Activated T-cell treated with anti-CD3 and anti-CD28 coated beads, Interleukin-2, amount 50 U/mL, for 4 hours (primary cell): ENCODE data around the gene USP49. TPM values are rescaled to one million over a fixed set of nuclear protein-coding genes. Genes with fewer than 3 reads are reported as not detected.
"Not testable (repeated sequence)": the region's sequence is repeated elsewhere in the genome, so short reads cannot be mapped to it uniquely, and the experiment has no call there.

Source experiments
- ATAC-seq, 2 donors: fragments of 200-7000 bp; cut with Tn5 transposase; one replicate each; pipeline ENCODE4 v1.10.0; 2021
- DNase-seq: peaks from one replicate; pipeline ENCODE4 v3.0.0-alpha.2; 2020
- H3K27me3 Mint-ChIP-seq: one replicate; pipeline ENCODE4 v1.8.0; 2021; ENCODE audit warnings: low read depth, mixed read lengths
- H3K36me3 Mint-ChIP-seq: one replicate; pipeline ENCODE4 v1.8.0; 2022; ENCODE audit warnings: mixed read lengths; ENCODE audit not compliant: insufficient read depth
- H3K4me1 Mint-ChIP-seq: one replicate; pipeline ENCODE4 v1.8.0; 2021; ENCODE audit warnings: low read depth, mixed read lengths
- H3K4me3 Mint-ChIP-seq: one replicate; pipeline ENCODE4 v1.8.0; 2021; ENCODE audit warnings: mild to moderate bottlenecking, moderate library complexity, mixed read lengths
- H3K9me3 Mint-ChIP-seq: one replicate; pipeline ENCODE4 v1.8.0; 2021; ENCODE audit warnings: mixed read lengths
- total RNA-seq, 3 donors: library from RNA; stranded (reverse); gene quantifications; one replicate each; pipeline ENCODE4 v1.2.1, GENCODE V29; 2021

Gene USP49
- total RNA-seq, 3 donors from 2014 or later = 3.7 to 4.5 (median 4.4) TPM

DNA sequence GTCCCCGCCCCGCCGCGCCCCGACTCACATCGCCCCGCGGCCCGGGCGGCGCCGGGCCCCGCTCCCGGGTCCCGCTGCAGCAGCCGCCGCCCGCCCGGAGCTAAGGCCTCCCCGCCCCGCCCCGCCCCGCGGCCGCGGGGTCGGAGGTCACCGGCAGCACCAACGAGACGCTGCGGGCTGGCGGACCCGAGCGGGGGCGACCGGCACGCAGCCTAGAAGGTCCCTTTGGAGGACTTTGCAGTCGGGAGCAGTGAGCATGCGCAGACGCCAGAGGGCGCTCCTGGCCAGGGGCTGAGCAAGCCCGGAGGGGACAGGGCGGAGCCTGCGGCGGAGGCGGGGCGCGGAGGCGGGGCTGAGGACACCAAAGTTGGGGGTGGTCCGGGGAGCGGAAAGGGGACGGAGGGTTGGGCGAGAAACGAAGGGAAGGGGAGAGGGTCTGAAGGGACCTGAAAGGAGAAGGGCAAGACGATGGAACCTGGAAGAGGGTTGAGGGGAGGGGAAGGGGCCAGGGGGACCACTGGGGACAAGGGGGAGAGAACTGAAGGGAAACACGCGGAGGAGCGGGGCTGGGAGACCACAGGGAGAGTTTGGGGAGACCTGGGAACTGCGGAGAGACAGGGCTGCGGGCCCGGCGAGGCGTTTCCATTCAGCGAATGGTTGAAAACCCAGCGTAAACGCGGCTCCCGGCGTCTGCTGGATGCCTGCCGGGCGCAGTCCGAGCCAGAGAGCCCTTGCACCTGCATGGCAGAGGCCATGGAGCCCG, 115.2 kb downstream of the USP49 start, which contains the start of gene FRS3:
Gene FRS3, minus strand, starts transcription at position 113 of the 763 bp plus-strand sequence. CDS start 2,913 bp downstream, outside the sequence.
- peak within 1 kb of the TSS; percentile 89 for H3K4me3 Mint-ChIP-seq
- H3K4me1 Mint-ChIP-seq = peaks cover 18% of the 10 kb centered on the region
- H3K9me3 Mint-ChIP-seq = no peaks in the 10 kb centered on the region
- H3K27me3 Mint-ChIP-seq = peaks cover 6% of the 10 kb centered on the region
- DNase-seq = peak; percentile 100
- ATAC-seq = peak; percentile 95 to 98
- H3K36me3 Mint-ChIP-seq = peaks cover under 1% of the 10 kb centered on the region

DNA sequence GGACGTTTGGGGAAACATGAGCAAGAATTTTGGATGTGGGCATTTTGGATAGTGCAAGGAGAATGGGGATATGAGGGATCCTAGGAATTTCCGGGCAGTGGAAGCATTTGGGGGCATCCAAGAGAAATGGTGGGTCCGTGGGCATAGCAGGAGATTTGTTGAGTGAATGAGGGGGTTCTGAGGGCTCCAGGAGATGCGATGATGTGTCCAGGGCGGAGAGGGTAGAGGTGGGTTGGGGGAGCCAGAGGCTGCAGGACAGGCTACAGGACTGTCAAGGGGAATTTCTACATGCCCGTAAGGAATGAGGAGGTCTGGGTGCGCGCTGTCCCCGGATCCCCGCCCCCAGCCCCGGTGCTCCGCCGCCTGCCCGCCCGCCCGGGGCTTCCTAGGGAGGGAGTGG, 115.8 kb downstream of the USP49 start:
- H3K9me3 Mint-ChIP-seq = no peaks in the 10 kb centered on the region
- H3K4me3 Mint-ChIP-seq = peak overlapping the region; percentile 89
- H3K27me3 Mint-ChIP-seq = peaks cover 6% of the 10 kb centered on the region
- H3K36me3 Mint-ChIP-seq = peaks cover 5% of the 10 kb centered on the region
- peaks cover 18% of the 10 kb centered on the region for H3K4me1 Mint-ChIP-seq
- ATAC-seq (no peak), DNase-seq (no peak)

DNA sequence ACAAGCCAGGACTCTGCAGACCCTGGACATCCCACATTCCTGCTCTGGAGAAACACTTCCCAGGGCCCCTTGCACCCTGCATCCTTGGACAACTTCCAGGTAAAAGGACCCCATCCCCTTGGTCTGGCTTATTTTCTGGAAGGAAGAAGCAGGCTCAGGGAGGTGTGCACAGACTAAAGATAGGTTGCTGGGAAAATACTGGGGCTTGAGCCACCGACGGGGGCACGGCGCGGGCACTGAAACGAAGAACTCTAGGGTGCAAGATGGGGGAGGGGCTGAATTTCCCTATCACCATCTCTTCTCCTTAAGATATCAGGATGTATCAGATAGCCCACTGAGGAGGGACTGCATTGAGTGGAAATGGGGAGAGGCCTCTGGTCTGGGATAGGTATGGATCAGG, 116.3 kb downstream of the USP49 start:
- no peak for ATAC-seq
- H3K27me3 Mint-ChIP-seq = peaks cover 6% of the 10 kb centered on the region
- peaks cover 8% of the 10 kb centered on the region for H3K36me3 Mint-ChIP-seq
- peak overlapping the region; percentile 89 for H3K4me3 Mint-ChIP-seq
- no peak for DNase-seq
- no peaks in the 10 kb centered on the region for H3K9me3 Mint-ChIP-seq
- H3K4me1 Mint-ChIP-seq = peaks cover 18% of the 10 kb centered on the region

DNA sequence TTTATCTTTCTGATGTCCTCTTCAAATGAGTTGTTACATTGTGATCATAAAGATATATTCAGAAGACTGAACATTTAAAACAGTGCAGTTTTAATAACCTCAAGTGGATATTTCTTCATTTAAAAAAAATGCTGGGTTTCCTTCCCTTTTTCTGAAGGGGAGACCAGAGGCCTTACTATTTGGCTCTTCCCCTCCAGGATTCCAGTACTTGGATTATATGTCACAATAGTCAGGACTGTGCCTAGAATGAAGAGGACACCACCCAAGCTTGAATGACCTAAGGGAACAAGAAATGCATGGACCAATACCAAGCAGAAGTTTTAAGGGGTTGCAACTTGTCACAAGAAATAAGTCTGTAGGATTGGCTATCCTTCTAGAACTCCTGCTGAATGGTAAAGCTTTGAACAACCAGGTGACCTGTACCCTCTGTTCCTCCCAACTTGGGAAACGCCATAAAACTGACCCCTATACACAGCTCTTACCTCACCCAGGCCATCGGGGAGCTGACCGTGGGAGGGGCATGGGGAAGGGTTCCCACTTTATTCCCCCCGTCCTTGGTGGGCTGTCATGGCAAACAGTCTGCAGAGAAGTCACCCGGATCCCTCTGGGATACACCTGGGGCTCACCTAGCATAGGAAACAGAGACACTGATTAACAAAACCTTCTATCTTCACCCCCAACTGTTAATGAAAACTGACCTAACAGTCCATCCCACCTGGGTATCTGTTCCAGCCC, 117.5 kb downstream of the USP49 start:
- Mint-ChIP-seq H3K36me3 (peaks cover 8% of the 10 kb centered on the region), H3K9me3 (no peaks in the 10 kb centered on the region), H3K4me3 (no peak overlapping the region), H3K4me1 (peaks cover 18% of the 10 kb centered on the region), H3K27me3 (peaks cover 6% of the 10 kb centered on the region)
- DNase-seq (no peak), ATAC-seq (no peak)

DNA sequence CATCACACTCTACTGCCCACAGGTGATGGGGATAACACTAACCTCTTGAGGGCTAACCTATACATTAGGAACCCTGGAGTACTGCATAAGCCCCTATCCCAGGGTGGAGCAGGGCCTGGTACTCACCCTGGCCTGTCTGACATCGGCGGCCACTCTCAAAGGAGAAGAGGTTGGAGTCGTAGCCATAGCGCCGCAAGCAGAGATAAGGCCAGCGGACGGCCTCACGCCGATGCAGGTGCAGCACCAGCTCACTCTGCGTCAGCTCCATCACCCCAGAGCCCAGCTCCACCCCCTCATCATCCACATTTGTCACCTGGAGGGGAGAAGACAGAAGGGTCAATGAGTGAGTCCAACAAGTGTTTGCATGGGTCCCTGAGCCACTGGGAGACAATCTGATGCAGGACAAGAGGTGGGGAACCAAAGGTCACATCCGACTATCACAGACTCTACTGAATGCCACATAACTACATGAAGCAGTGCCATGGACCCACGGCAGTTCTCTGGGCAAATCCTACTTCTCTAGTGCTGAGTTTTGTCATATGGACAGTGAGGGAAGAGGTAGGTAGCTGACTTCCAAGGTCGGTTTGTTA, 119.8 kb downstream of the USP49 start:
- Mint-ChIP-seq H3K27me3 (no peaks in the 10 kb centered on the region), H3K9me3 (no peaks in the 10 kb centered on the region), H3K4me1 (peaks cover 13% of the 10 kb centered on the region), H3K36me3 (peaks cover 19% of the 10 kb centered on the region), H3K4me3 (no peak overlapping the region)
- DNase-seq = no peak
- no peak for ATAC-seq

DNA sequence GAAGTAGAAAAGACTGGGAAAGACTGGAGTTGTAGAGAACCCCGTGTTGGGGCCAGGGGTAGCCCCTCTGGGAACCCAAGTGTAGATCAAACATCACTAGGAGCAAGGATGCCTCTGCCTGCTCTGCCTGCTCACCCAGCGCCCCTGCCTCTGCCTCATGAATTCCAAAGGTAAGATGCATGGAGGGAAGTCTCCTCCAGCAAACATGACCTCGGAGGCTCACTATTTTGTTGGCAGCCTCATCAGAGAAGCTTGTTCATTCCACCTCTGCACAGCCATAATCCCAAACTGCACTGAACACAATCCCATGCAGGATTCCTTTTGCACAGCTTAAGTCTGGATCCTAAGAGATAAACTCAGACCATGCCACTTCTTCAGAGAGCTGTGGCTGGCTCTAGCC, 120.3 kb downstream of the USP49 start:
- no peak for DNase-seq
- no peak overlapping the region for H3K4me3 Mint-ChIP-seq
- peaks cover 23% of the 10 kb centered on the region for H3K36me3 Mint-ChIP-seq

DNA sequence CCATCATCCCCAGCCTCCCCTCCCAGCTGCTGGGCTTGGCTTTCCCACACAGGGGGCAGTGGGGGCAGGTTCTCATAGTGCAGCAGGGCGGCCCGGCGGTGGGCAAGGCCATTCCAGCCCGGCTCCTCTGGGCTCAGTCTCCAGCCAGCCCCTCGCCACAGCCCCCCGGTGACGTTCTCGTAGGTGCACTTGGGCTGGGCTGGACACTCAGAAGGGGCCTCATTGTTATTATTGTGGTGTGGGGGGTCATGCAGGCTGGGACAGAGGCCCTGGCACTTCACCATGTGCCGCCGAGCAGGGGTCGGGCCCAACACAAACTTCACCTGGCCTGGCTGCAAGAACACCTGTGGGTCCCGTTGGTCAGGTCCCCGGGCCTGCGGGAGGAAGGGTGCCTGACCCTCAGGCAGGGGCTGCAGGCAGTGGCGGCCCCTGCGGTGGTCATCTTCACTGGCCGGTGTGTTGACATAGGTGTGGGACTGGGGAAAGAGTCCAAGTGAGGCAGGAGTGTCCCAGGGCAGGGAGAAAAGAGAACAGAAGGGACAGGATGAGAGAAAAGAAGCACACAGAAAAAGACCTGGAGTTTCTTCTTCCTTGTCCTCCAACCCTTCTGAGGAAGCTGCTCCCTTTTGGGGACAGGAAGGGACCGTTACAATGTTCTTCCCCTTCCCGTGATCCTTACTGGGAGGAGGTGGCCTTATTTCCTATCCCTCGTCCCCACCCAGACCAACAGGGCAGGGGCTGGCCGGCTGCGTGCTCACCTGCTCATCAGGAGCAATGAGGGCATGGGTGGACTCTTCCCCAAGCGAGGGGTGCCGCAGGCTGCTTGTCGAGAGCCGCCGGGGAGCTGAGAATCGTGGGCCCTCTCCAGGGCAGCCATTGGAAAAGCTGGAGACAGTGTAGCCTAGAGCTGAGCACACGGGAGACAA, 123.9 kb downstream of the USP49 start:
- Mint-ChIP-seq H3K27me3 (no peaks in the 10 kb centered on the region), H3K4me1 (peaks cover 3% of the 10 kb centered on the region), H3K9me3 (no peaks in the 10 kb centered on the region), H3K4me3 (no peak overlapping the region), H3K36me3 (peaks cover 23% of the 10 kb centered on the region)
- DNase-seq (no peak), ATAC-seq (no peak)

More for the DNA sequence above, 120.3 kb downstream of the USP49 start:
- Mint-ChIP-seq H3K27me3 (no peaks in the 10 kb centered on the region), H3K4me1 (peaks cover 10% of the 10 kb centered on the region), H3K9me3 (no peaks in the 10 kb centered on the region)
- ATAC-seq = no peak

DNA sequence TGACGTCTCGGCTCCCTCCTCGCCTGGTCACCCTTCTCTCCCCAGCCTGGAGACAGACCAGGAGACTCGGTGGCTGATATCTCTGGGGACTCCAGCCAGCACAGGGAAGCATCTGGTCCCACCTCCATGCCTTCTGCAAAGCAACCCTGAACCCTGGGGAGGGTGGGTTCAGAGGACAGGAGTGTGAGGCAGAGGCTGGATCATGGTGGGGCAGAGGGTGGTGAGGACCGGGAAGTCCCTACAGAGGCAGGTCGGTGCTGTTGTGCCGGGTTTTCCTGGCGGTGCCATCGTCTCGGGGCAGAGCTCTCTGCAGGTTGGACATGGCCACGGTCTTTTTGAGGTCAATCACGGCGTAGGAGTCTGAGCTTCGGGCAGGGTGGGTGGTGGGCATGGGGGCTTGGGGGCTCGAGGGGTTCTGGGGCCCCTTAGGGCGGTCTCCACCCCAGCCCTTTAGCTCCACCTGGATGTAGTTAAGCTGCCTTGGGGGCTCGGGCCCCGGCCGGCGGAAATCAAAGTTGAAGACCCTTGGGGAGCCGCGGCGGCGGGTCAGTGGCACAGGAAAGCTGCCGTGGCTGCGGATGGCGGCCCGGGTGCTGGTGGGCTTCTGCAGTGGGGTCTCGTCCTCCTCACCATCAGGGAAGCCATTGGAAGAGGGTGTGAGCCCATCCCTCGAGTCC, 124.7 kb downstream of the USP49 start:
- Mint-ChIP-seq H3K27me3 (no peaks in the 10 kb centered on the region), H3K36me3 (peaks cover 23% of the 10 kb centered on the region), H3K4me1 (peaks cover 3% of the 10 kb centered on the region), H3K4me3 (no peak overlapping the region), H3K9me3 (no peaks in the 10 kb centered on the region)
- no peak for DNase-seq
- ATAC-seq = no peak

DNA sequence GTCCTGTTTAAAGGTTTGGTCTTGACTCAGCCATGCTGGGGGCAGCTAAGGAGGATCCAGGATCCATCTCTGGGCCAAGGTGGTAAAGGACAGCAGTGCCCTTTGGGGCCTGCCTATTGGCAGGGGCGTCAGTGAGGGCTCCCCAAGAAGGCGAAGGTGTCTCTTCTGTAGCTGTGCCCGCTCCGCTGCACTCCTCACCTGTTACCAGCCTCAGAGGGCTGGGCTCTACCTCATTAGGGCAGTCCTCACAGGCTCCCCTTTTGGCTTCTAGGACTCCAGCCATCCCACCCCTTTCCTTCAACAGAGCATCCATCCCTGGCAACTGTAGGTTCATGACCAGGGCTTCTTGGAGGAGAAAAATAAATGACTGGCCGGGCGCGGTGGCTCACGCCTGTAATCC, 125.8 kb downstream of the USP49 start:
- H3K4me1 Mint-ChIP-seq = peaks cover 3% of the 10 kb centered on the region
- peaks cover 18% of the 10 kb centered on the region for H3K36me3 Mint-ChIP-seq
- DNase-seq = no peak
- H3K27me3 Mint-ChIP-seq = no peaks in the 10 kb centered on the region
- ATAC-seq = no peak
- no peaks in the 10 kb centered on the region for H3K9me3 Mint-ChIP-seq
- H3K4me3 Mint-ChIP-seq = no peak overlapping the region

DNA sequence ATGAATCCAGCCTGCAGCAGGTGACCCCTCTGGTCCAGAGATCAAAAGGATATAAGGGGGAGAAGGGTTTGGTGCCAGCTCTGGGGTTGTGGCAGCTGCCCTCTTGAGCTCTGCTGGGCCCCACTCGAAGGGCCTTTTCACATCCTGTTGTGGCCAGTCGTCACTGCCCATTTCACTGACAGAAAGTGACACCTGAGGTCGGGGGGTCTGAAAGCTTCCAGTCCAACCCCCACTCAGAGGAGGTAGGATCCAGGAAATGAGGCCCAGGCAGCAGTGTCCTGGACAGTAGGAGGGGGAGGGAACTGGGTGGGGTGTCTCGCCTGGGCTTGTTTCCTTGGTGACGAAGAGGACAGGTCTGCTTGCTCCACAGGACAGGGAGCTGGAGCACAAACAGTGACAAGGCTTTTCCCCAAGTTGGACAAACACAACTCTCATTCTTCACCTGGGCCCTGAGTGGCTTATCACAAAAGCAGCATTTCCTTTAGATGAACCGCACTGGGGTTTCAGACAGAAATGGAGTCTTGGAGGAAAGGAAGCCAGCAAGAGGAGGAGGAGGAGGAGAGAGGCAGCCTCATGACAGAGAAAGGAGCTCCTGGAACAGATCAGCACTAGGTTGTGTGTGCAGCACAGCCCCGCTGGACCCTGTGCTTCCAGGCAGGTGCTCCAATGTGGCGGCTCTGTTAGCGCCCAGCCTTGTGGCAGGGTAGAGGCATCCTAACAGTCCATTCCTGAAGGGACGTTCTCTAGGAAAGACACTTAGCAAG, 126.4 kb downstream of the USP49 start:
- ATAC-seq = no peak
- Mint-ChIP-seq H3K36me3 (peaks cover 15% of the 10 kb centered on the region), H3K9me3 (no peaks in the 10 kb centered on the region), H3K4me3 (no peak overlapping the region), H3K4me1 (peaks cover 3% of the 10 kb centered on the region), H3K27me3 (no peaks in the 10 kb centered on the region)
- no peak for DNase-seq

DNA sequence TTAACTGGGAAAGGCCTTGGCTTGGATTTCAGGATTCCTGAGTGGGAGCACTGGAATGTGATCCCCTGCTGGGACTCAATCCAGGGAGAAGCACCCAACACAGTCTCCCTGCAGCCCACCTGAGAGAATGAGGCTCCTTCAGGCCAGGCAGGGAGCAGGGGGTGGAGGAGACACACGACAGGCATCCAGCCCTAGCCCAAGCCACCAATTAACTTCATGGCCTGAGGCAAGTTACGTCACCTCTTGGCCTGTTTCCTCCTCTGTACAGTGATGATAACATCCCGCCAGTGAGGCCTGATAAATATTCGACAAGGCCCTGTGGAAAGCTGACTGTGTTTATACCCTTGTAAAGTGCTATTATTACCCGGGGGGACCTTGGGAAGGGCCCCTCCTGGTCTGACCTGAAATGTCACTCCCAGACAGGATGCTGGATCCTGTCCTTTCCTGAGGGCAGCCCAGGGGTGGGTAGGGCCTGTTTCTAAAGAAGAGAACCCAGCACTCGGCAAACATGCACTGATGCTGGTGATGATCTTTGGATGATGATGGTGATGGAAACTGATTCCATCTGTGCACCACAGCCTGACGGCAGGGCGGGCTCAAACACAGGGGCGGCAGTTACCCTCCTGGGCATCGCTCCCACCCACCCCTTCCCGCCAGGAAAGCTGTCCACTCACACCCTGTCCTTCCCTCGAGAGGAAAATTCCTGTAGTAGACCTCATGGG, 127.9 kb downstream of the USP49 start:
- DNase-seq (no peak), ATAC-seq (no peak)
- H3K4me3 Mint-ChIP-seq = no peak overlapping the region
- H3K4me1 Mint-ChIP-seq = peaks cover 3% of the 10 kb centered on the region
- peaks cover 12% of the 10 kb centered on the region for H3K36me3 Mint-ChIP-seq
- peaks cover 2% of the 10 kb centered on the region for H3K27me3 Mint-ChIP-seq
- no peaks in the 10 kb centered on the region for H3K9me3 Mint-ChIP-seq

DNA sequence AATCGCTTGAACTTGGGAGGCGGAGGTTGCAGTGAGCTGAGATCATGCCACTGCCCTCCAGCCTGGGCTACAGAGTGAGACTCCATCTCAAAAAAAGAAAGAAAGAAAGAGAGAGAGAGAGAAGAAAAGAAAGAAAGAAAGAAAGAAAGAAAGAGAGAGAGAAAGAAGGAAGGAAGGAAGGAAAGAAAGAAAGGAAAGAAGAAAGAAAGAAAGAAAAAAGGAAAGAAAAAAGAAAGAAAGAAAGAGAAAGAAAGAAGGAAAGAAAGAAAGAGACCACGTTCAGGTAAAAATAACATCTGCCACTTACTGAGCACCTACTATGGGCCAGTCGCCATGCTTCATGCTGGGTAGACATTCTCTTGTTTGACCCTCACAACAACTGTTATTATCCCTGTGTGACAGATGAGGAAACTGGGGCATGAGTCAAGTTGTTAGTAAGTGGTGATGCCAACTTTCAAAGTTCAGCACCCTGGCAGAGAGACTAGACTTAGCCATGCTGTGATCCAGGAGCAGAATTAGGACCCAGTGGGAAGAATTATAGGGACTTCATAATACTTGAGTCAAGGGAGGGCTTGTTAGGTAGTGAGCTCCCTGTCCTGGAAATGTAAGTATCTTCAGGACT, 129.0 kb downstream of the USP49 start:
- H3K9me3 Mint-ChIP-seq, H3K4me1 Mint-ChIP-seq, H3K4me3 Mint-ChIP-seq, H3K27me3 Mint-ChIP-seq, DNase-seq, H3K36me3 Mint-ChIP-seq, ATAC-seq: not testable (repeated sequence)
